Neuronal stem cell (in vitro differentiated cells): ENCODE data around the gene ALDH3B2. TPM values are rescaled to one million over a fixed set of nuclear protein-coding genes. Genes with fewer than 3 reads are reported as not detected.

Experiments
- DNase-seq: peaks from one replicate; pipeline ENCODE4 v3.0.0-alpha.2; 2013; ENCODE audit warnings: low spot score
- H2AFZ ChIP-seq: one replicate; pipeline ENCODE4 v1.6.1; 2013; ENCODE audit warnings: mild to moderate bottlenecking, low read length, inconsistent platforms
- H2AK5ac ChIP-seq: 2 replicates; pipeline ENCODE4 v1.6.1; 2013; ENCODE audit warnings: low read depth, mild to moderate bottlenecking, inconsistent platforms, low read length, moderate library complexity, mixed read lengths
- H2BK120ac ChIP-seq: 2 replicates; pipeline ENCODE4 v1.6.1; 2013; ENCODE audit warnings: low read depth, mild to moderate bottlenecking, inconsistent platforms, low read length, moderate library complexity, mixed read lengths
- H2BK12ac ChIP-seq: one replicate; pipeline ENCODE4 v1.6.1; 2013; ENCODE audit warnings: low read length, inconsistent platforms
- H2BK15ac ChIP-seq: 2 replicates; pipeline ENCODE4 v1.6.1; 2013; ENCODE audit warnings: mild to moderate bottlenecking, low read length, inconsistent platforms, mixed read lengths
- H2BK5ac ChIP-seq: one replicate; pipeline ENCODE4 v1.6.1; 2013; ENCODE audit warnings: inconsistent platforms, mild to moderate bottlenecking, low read length, moderate library complexity
- H3K14ac ChIP-seq: one replicate; pipeline ENCODE4 v1.6.1; 2013; ENCODE audit warnings: low read length, inconsistent platforms
- H3K18ac ChIP-seq: 2 replicates; pipeline ENCODE4 v1.6.1; 2013; ENCODE audit warnings: low read length, inconsistent platforms
- H3K23ac ChIP-seq: 2 replicates; pipeline ENCODE4 v1.6.1; 2013; ENCODE audit warnings: low read depth, mild to moderate bottlenecking, mixed read lengths, low read length, inconsistent platforms; ENCODE audit not compliant: poor library complexity
- H3K27ac ChIP-seq: replicated peaks from 3 replicates; pipeline ENCODE4 v1.5.1; 2013; ENCODE audit warnings: low read length, inconsistent platforms
- H3K27me3 ChIP-seq, 3 experiments: 2 replicates each; pipeline ENCODE4 v1.6.1; 2013; ENCODE audit warnings: low read length in 3 of 3, mild to moderate bottlenecking in 2 of 3, inconsistent platforms in 1 of 3, low read depth in 1 of 3, mixed read lengths in 1 of 3, moderate library complexity in 1 of 3; ENCODE audit not compliant: control insufficient read depth in 3 of 3, insufficient read depth in 3 of 3
- H3K36me3 ChIP-seq, 2 donors: replicated peaks in 1 of 2; 2 replicates each; pipeline ENCODE4 v1.6.1; 2013; ENCODE audit warnings: low read length in 2 of 2; ENCODE audit not compliant: control insufficient read depth in 2 of 2, insufficient read depth in 2 of 2
- H3K4ac ChIP-seq: 2 replicates; pipeline ENCODE4 v1.6.1; 2013; ENCODE audit warnings: inconsistent platforms, mild to moderate bottlenecking, low read length, moderate library complexity
- H3K4me1 ChIP-seq, 2 donors: 1 replicate in 1 of 2; 2 replicates in 1 of 2; pipeline ENCODE4 v1.6.1; 2013; ENCODE audit warnings: low read length in 2 of 2, low read depth in 1 of 2; ENCODE audit not compliant: control insufficient read depth in 2 of 2, insufficient read depth in 1 of 2
- H3K4me2 ChIP-seq: one replicate; pipeline ENCODE4 v1.6.1; 2013; ENCODE audit warnings: mild to moderate bottlenecking, low read length, inconsistent platforms; ENCODE audit not compliant: insufficient read depth, poor library complexity, severe bottlenecking
- H3K4me3 ChIP-seq, 2 donors: 2 replicates each; pipeline ENCODE4 v1.5.1; 2013; ENCODE audit warnings: low read length in 2 of 2, mild to moderate bottlenecking in 2 of 2, inconsistent platforms in 1 of 2, moderate library complexity in 1 of 2
- H3K79me1 ChIP-seq: one replicate; pipeline ENCODE4 v1.6.1; 2013; ENCODE audit warnings: low read depth, mild to moderate bottlenecking, inconsistent platforms, low read length, moderate library complexity
- H3K9ac ChIP-seq: one replicate; pipeline ENCODE4 v1.6.1; 2013; ENCODE audit warnings: mild to moderate bottlenecking, low read depth, low read length, inconsistent platforms; ENCODE audit not compliant: poor library complexity
- H3K9me3 ChIP-seq, 2 donors: replicated peaks in 1 of 2; 2 replicates each; pipeline versions ENCODE3 to v1.6.1; 2013; ENCODE audit warnings: low read length in 2 of 2, mild to moderate bottlenecking in 2 of 2, inconsistent platforms in 1 of 2, low read depth in 1 of 2, mixed read lengths in 1 of 2, moderate library complexity in 1 of 2; ENCODE audit not compliant: control insufficient read depth in 2 of 2, insufficient read depth in 1 of 2
- H4K8ac ChIP-seq: one replicate; pipeline ENCODE4 v1.6.1; 2013; ENCODE audit warnings: low read depth, mild to moderate bottlenecking, inconsistent platforms, low read length, moderate library complexity
- H4K91ac ChIP-seq: one replicate; pipeline ENCODE4 v1.6.1; 2013; ENCODE audit warnings: low read length, low read depth, mild to moderate bottlenecking, inconsistent platforms; ENCODE audit not compliant: poor library complexity
- WGBS, 2 donors: extraction: QIAGEN DNeasy Blood & Tissue Kit; methylation state at CpG; one replicate each; pipeline ENCODE4 v1.1.7; 2013; ENCODE audit warnings: missing lambda C conversion rate in 2 of 2, mixed read lengths in 1 of 2; ENCODE audit not compliant: insufficient read length in 2 of 2, insufficient replicate concordance in 1 of 2; ENCODE audit errors: extremely low coverage in 2 of 2; 5-methylcytosine and 5-hydroxymethylcytosine counted together
- small RNA-seq: library from polyadenylated mRNA; stranded (forward); fragments of <200 nt; extraction: miRNeasy Mini kit (QIAGEN cat#:217004); gene quantifications from one replicate; pipeline ENCODE3, GENCODE V24; 2013; ENCODE audit not compliant: insufficient read depth

The ALDH3B2 gene

GRCh38 chr11:67612751-67613150 is 61.7 kb downstream of the ALDH3B2 start:
- Histone ChIP-seq H3K9ac (no peak overlapping the region), H3K9me3 (peaks cover 0 to 4% of the 10 kb centered on the region in 2 donors), H3K4me2 (no peak overlapping the region), H3K14ac (no peak overlapping the region), H3K79me1 (peaks cover 2% of the 10 kb centered on the region), H3K18ac (no peak overlapping the region), H3K27me3 (peaks cover 0 to 9% (median 0%) of the 10 kb centered on the region in 3 experiments), H4K8ac (no peak overlapping the region), H2AFZ (no peak overlapping the region), H2AK5ac (no peak overlapping the region), H2BK5ac (no peak overlapping the region), H2BK12ac (no peak overlapping the region), H2BK120ac (no peak overlapping the region), H3K4me1 (peaks cover 9 to 25% of the 10 kb centered on the region in 2 donors), H3K36me3 (peaks cover 16 to 48% of the 10 kb centered on the region in 2 donors), H3K4ac (no peak overlapping the region), H2BK15ac (no peak overlapping the region), H3K23ac (no peak overlapping the region), H3K27ac (no peak overlapping the region), H3K4me3 (no peak overlapping the region), H4K91ac (no peak overlapping the region)
- no peak for DNase-seq
- no CpG with 5 or more reads among the region's 13 CpGs for WGBS, 2 donors

Small RNA genes lying within 50 kb of the gene (small RNA-seq; reads per million reads assigned to genes)
- not detected for gene RPL37P2
